ENCODE results near the gene PTGES3.
A peak's percentile ranks its signal among the peaks of the same experiment; 100 is the strongest.

Gene PTGES3

DNA sequence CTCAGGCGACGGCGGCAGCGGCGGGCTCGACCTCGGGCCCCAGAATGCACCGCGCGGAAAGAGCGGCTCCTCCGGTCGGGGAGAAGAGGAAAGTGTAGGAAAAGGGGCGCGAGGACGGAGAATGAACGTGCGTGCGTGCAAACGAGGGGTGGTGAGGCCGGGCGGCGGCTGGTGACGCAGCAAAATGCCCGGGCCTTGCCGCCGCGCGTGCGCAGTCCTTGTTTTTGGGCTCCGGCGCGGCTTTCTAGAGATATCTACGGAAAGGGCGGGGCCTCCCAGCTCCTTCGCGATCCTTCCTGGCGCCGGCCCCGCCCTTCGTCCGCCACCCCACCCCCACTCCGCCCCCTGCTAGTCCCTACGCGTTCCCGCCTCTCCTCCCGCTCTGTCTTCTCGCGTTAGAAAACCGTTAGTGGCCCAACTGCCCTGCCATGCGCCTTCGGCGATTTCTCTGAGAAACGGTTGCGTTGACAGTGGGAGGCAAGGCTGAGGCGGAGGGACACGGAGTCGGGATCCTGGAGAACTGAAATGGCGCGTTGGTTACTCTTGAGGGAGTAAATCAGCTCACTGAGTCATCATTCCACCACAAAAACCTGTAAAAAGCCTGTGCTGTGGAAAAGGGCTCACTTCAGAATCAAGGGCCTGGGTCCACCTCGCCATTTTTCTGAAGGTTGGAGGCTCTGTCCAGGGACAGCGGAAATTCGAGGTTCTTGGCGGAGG, at the start of gene PTGES3 (continued):
- TF ChIP-seq ZNF670 (tag by site-specific recombination; IDR thresholded peaks at IDR 0.05; ENCODE audit: low read depth) (no peak), ZNF169 (tag by site-specific recombination; IDR thresholded peaks at IDR 0.05) (no peak), ZNF274 (IDR thresholded peaks at IDR 0.05; ENCODE audit: low read length) (no peak), ZNF274 (tag by site-specific recombination; IDR thresholded peaks at IDR 0.05; ENCODE audit: borderline replicate concordance) (no peak), ZNF654 (tag by site-specific recombination; IDR thresholded peaks at IDR 0.05; ENCODE audit: low read depth) (no peak), ZNF549 (tag by site-specific recombination; IDR thresholded peaks at IDR 0.05) (no peak), MZF1 (tag by site-specific recombination; IDR thresholded peaks at IDR 0.05; ENCODE audit: borderline replicate concordance) (peak; percentile 33; the same call in 1 of the 2 replicates), ZNF626 (tag by site-specific recombination; IDR thresholded peaks at IDR 0.05) (no peak), ZNF555 (tag by site-specific recombination; conservative IDR thresholded peaks at IDR 0.05) (no peak), KLF7 (tag by site-specific recombination; IDR thresholded peaks at IDR 0.05; ENCODE audit: borderline replicate concordance) (peak; percentile 85), ZNF174 (tag by site-specific recombination; IDR thresholded peaks at IDR 0.05) (no peak), GFI1B (tag by site-specific recombination; IDR thresholded peaks at IDR 0.05) (no peak; the same call in 1 of the 2 replicates), KLF16 (tag by site-specific recombination; IDR thresholded peaks at IDR 0.05) (peak; percentile 30; the same call in 1 of the 2 replicates), IKZF3 (tag by site-specific recombination; IDR thresholded peaks at IDR 0.05) (peak; percentile 92), ZNF2 (tag by site-specific recombination; IDR thresholded peaks at IDR 0.05) (peak; percentile 72), ZNF501 (tag by site-specific recombination; IDR thresholded peaks at IDR 0.05) (peak; percentile 83), ZNF350 (tag by site-specific recombination; IDR thresholded peaks at IDR 0.05) (no peak), OVOL3 (tag by site-specific recombination; IDR thresholded peaks at IDR 0.05) (peak; percentile 79; the same call in 1 of the 2 replicates), ZNF311 (tag by site-specific recombination; IDR thresholded peaks at IDR 0.05; ENCODE audit: borderline replicate concordance) (no peak), ZNF433 (tag by site-specific recombination; IDR thresholded peaks at IDR 0.05; ENCODE audit: low read depth) (no peak), ZNF121 (tag by site-specific recombination; IDR thresholded peaks at IDR 0.05) (no peak; the same call in 1 of the 2 replicates), SETDB1 (IDR thresholded peaks at IDR 0.05; ENCODE audit: insufficient read length, low read length) (no peak), YY2 (tag by site-specific recombination; IDR thresholded peaks at IDR 0.05) (peak; percentile 20; the same call in 1 of the 2 replicates), ZNF830 (tag by site-specific recombination; IDR thresholded peaks at IDR 0.05; ENCODE audit: low read depth) (no peak), REPIN1 (tag by site-specific recombination; IDR thresholded peaks at IDR 0.05; ENCODE audit: low read depth) (no peak), ZBTB21 (tag by site-specific recombination; IDR thresholded peaks at IDR 0.05) (peak; percentile 56; the same call in 1 of the 2 replicates), ZNF747 (tag by site-specific recombination; IDR thresholded peaks at IDR 0.05) (no peak), ZNF521 (tag by site-specific recombination; IDR thresholded peaks at IDR 0.05) (no peak), ZNF292 (tag by site-specific recombination; IDR thresholded peaks at IDR 0.05; ENCODE audit: borderline replicate concordance, low read depth) (no peak), ZNF416 (tag by site-specific recombination; IDR thresholded peaks at IDR 0.05) (no peak)
- TF ChIP-seq, protein P1, sequence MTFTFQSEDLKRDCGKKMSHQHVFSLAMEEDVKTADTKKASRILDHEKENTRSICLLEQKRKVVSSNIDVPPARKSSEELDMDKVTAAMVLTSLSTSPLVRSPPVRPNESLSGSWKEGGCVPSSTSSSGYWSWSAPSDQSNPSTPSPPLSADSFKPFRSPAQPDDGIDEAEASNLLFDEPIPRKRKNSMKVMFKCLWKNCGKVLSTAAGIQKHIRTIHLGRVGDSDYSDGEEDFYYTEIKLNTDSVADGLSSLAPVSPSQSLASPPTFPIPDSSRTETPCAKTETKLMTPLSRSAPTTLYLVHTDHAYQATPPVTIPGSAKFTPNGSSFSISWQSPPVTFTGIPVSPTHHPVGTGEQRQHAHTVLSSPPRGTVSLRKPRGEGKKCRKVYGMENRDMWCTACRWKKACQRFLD (tag by site-specific recombination; IDR thresholded peaks at IDR 0.05): no peak
- TF ChIP-seq, protein P2, sequence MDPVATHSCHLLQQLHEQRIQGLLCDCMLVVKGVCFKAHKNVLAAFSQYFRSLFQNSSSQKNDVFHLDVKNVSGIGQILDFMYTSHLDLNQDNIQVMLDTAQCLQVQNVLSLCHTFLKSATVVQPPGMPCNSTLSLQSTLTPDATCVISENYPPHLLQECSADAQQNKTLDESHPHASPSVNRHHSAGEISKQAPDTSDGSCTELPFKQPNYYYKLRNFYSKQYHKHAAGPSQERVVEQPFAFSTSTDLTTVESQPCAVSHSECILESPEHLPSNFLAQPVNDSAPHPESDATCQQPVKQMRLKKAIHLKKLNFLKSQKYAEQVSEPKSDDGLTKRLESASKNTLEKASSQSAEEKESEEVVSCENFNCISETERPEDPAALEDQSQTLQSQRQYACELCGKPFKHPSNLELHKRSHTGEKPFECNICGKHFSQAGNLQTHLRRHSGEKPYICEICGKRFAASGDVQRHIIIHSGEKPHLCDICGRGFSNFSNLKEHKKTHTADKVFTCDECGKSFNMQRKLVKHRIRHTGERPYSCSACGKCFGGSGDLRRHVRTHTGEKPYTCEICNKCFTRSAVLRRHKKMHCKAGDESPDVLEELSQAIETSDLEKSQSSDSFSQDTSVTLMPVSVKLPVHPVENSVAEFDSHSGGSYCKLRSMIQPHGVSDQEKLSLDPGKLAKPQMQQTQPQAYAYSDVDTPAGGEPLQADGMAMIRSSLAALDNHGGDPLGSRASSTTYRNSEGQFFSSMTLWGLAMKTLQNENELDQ (tag by site-specific recombination; IDR thresholded peaks at IDR 0.05; ENCODE audit: low read depth): no peak
- TF ChIP-seq, protein P3, sequence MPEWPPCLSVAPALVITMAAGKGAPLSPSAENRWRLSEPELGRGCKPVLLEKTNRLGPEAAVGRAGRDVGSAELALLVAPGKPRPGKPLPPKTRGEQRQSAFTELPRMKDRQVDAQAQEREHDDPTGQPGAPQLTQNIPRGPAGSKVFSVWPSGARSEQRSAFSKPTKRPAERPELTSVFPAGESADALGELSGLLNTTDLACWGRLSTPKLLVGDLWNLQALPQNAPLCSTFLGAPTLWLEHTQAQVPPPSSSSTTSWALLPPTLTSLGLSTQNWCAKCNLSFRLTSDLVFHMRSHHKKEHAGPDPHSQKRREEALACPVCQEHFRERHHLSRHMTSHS (tag by site-specific recombination; IDR thresholded peaks at IDR 0.05): no peak
- TF ChIP-seq, protein P4, sequence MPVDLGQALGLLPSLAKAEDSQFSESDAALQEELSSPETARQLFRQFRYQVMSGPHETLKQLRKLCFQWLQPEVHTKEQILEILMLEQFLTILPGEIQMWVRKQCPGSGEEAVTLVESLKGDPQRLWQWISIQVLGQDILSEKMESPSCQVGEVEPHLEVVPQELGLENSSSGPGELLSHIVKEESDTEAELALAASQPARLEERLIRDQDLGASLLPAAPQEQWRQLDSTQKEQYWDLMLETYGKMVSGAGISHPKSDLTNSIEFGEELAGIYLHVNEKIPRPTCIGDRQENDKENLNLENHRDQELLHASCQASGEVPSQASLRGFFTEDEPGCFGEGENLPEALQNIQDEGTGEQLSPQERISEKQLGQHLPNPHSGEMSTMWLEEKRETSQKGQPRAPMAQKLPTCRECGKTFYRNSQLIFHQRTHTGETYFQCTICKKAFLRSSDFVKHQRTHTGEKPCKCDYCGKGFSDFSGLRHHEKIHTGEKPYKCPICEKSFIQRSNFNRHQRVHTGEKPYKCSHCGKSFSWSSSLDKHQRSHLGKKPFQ (tag by site-specific recombination; IDR thresholded peaks at IDR 0.05): no peak
- TF ChIP-seq, protein P5, sequence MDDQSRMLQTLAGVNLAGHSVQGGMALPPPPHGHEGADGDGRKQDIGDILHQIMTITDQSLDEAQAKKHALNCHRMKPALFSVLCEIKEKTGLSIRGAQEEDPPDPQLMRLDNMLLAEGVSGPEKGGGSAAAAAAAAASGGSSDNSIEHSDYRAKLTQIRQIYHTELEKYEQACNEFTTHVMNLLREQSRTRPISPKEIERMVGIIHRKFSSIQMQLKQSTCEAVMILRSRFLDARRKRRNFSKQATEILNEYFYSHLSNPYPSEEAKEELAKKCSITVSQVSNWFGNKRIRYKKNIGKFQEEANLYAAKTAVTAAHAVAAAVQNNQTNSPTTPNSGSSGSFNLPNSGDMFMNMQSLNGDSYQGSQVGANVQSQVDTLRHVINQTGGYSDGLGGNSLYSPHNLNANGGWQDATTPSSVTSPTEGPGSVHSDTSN (CRISPR knock-in tag; IDR thresholded peaks at IDR 0.05): no peak
